Liver (tissue), 9 donors: ENCODE data around the gene CHML. TPM values are rescaled to one million over a fixed set of nuclear protein-coding genes. Genes with fewer than 3 reads are reported as not detected.
A peak's percentile ranks its signal among the peaks of the same experiment; 100 is the strongest.

Source experiments
- DNase-seq: peaks from one replicate; pipeline ENCODE4 v3.0.0-alpha.2; 2017; ENCODE audit warnings: low spot score
- H3K27ac ChIP-seq, 2 donors: one replicate each; pipeline ENCODE4 v1.7.0; 2013; ENCODE audit warnings: inconsistent platforms in 2 of 2, low read length in 2 of 2, control low read depth in 1 of 2, low read depth in 1 of 2, mild to moderate bottlenecking in 1 of 2
- H3K27me3 ChIP-seq, 4 donors: one replicate each; pipeline versions ENCODE4 v1.6.1 to v1.7.0; 2013; ENCODE audit warnings: low read length in 3 of 4, inconsistent platforms in 1 of 4, mild to moderate bottlenecking in 1 of 4, moderate library complexity in 1 of 4; ENCODE audit not compliant: control insufficient read depth in 4 of 4, insufficient read depth in 4 of 4
- H3K36me3 ChIP-seq, 4 donors: one replicate each; pipeline versions ENCODE4 v1.6.1 to v1.7.0; 2013; ENCODE audit warnings: low read length in 3 of 4, mild to moderate bottlenecking in 3 of 4, low read depth in 1 of 4, moderate library complexity in 1 of 4; ENCODE audit not compliant: control insufficient read depth in 4 of 4, insufficient read depth in 3 of 4
- H3K4me1 ChIP-seq, 4 donors: one replicate each; pipeline versions ENCODE4 v1.6.1 to v1.7.0; 2013; ENCODE audit warnings: low read length in 3 of 4, mild to moderate bottlenecking in 3 of 4, moderate library complexity in 1 of 4; ENCODE audit not compliant: control insufficient read depth in 4 of 4, insufficient read depth in 4 of 4
- H3K4me3 ChIP-seq, 3 donors: one replicate each; pipeline versions ENCODE4 v1.6.1 to v1.7.0; 2013; ENCODE audit warnings: low read length in 3 of 3, control low read depth in 1 of 3, low read depth in 1 of 3, mild to moderate bottlenecking in 1 of 3
- H3K9ac ChIP-seq, 2 donors: one replicate each; pipeline ENCODE4 v1.7.0; 2013; ENCODE audit warnings: low read length in 2 of 2, mild to moderate bottlenecking in 2 of 2, moderate library complexity in 2 of 2, control low read depth in 1 of 2, low read depth in 1 of 2
- H3K9me3 ChIP-seq, 4 donors: one replicate each; pipeline versions ENCODE4 v1.6.1 to v1.7.0; 2013; ENCODE audit warnings: low read length in 3 of 4; ENCODE audit not compliant: control insufficient read depth in 4 of 4
- EGR1 ChIP-seq, 2 donors: IDR thresholded peaks; 2 replicates each; pipeline ENCODE4 v1.6.1; 2016 to 2018; ENCODE audit warnings: antibody characterized with exemption in 2 of 2, low read depth in 2 of 2
- FOXA1 ChIP-seq: IDR thresholded peaks from 2 replicates; pipeline ENCODE4 v1.6.1; 2016; ENCODE audit warnings: antibody characterized with exemption
- FOXA2 ChIP-seq: IDR thresholded peaks from 2 replicates; pipeline ENCODE4 v1.6.1; 2016; ENCODE audit warnings: antibody characterized with exemption
- GABPA ChIP-seq, 2 donors: IDR thresholded peaks in 1 of 2; conservative IDR thresholded peaks in 1 of 2; 2 replicates each; pipeline ENCODE4 v1.6.1; 2016; ENCODE audit warnings: antibody characterized with exemption in 2 of 2, mild to moderate bottlenecking in 1 of 2, moderate library complexity in 1 of 2
- HNF4A ChIP-seq, 2 donors: conservative IDR thresholded peaks; 2 replicates each; pipeline ENCODE4 v1.6.1; 2016; ENCODE audit warnings: antibody characterized with exemption in 2 of 2, mild to moderate bottlenecking in 2 of 2
- HNF4G ChIP-seq: IDR thresholded peaks from 2 replicates; pipeline ENCODE4 v1.6.1; 2016; ENCODE audit warnings: antibody characterized with exemption
- JUND ChIP-seq, 2 donors: IDR thresholded peaks; 2 replicates each; pipeline ENCODE4 v1.6.1; 2016; ENCODE audit warnings: antibody characterized with exemption in 2 of 2
- NR2F2 ChIP-seq: IDR thresholded peaks from 2 replicates; pipeline ENCODE4 v1.6.1; 2016; ENCODE audit warnings: antibody characterized with exemption
- RAD21 ChIP-seq, 2 donors: IDR thresholded peaks; 2 replicates each; pipeline ENCODE4 v1.6.1; 2016; ENCODE audit warnings: antibody characterized with exemption in 2 of 2, mild to moderate bottlenecking in 2 of 2
- REST ChIP-seq: IDR thresholded peaks from 2 replicates; pipeline ENCODE4 v1.6.1; 2016; ENCODE audit warnings: antibody characterized with exemption, mild to moderate bottlenecking
- RXRA ChIP-seq, 2 donors: IDR thresholded peaks; 2 replicates each; pipeline ENCODE4 v1.6.1; 2017 to 2018; ENCODE audit warnings: antibody characterized with exemption in 2 of 2, mild to moderate bottlenecking in 1 of 2
- SP1 ChIP-seq: IDR thresholded peaks from 2 replicates; pipeline ENCODE4 v1.6.1; 2018; ENCODE audit warnings: antibody characterized with exemption, mild to moderate bottlenecking
- TAF1 ChIP-seq: conservative IDR thresholded peaks from 2 replicates; pipeline ENCODE4 v1.6.1; 2016; ENCODE audit warnings: antibody characterized with exemption, mild to moderate bottlenecking
- ZBTB33 ChIP-seq: IDR thresholded peaks from 2 replicates; pipeline ENCODE4 v1.6.1; 2016; ENCODE audit warnings: antibody characterized with exemption
- WGBS: extraction: QIAGEN DNeasy Blood & Tissue Kit; methylation state at CpG from one replicate; pipeline ENCODE4 v1.1.7; 2013; 5-methylcytosine and 5-hydroxymethylcytosine counted together
- polyA plus RNA-seq, 2 donors: library from polyadenylated mRNA; stranded (reverse) in 1 of 2; unstranded in 1 of 2; fragments of 200-250 nt in 1 of 2; fragments of >200 nt in 1 of 2; fragmentation: Nextera tagmentation in 1 of 2; extraction: Ambion mirVana in 1 of 2; gene quantifications; one replicate each; pipeline versions ENCODE4 v1.2.1 to v1.2.3, GENCODE V29; 2013 to 2015
- total RNA-seq, 2 donors: library from RNA; depleted of rRNA; stranded (reverse); fragments of >200 nt; gene quantifications; one replicate each; pipeline ENCODE4 v1.2.3, GENCODE V29; 2014
- TF ChIP-seq, protein P1 (sequence below): fragments of 150-350 bp; IDR thresholded peaks from 2 replicates; pipeline ENCODE4 v1.5.1; 2017; ENCODE audit warnings: improper control_type of control experiment, low read depth, low read length; ENCODE audit not compliant: missing input control
- TF ChIP-seq, protein P2 (sequence below): IDR thresholded peaks from 2 replicates; pipeline ENCODE4 v1.6.1; 2016; ENCODE audit warnings: antibody characterized with exemption
- donor health status: healthy.
- donor health status: healthy.
- donor health status: healthy.
- donor health status: healthy.
- donor health status: healthy.

Gene CHML
- total and polyA plus RNA-seq, 4 donors, result 0.53 to 8.1 (median 3.3) TPM

DNA sequence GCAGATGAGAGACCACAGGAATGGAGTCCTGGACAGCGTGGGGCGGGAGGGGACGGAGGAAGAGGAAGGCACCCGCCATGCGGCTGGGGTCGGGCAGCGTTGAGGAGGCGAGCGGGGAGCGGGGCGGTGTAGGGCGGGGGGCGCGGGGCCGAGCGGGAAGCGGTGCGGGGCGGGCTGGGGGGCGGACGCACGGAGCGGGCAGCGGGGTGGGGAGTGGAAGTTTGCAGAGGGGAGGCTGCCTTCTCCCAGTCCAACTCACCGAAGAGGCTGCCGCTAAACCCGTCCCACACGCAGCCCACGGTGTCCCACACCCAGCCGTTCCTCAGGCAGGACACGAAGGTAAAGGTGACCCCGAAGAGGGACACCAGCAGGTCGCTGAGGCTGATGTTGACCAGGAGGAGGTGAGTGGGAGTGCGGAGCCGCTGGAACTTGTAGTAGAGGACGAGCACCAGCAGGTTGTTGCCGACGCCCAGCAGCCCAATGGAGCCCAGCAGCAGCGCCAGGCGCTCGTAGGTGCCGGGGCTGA is 483 bp downstream of the CHML start (continued):
- no peak for TF ChIP-seq ZBTB33

DNA sequence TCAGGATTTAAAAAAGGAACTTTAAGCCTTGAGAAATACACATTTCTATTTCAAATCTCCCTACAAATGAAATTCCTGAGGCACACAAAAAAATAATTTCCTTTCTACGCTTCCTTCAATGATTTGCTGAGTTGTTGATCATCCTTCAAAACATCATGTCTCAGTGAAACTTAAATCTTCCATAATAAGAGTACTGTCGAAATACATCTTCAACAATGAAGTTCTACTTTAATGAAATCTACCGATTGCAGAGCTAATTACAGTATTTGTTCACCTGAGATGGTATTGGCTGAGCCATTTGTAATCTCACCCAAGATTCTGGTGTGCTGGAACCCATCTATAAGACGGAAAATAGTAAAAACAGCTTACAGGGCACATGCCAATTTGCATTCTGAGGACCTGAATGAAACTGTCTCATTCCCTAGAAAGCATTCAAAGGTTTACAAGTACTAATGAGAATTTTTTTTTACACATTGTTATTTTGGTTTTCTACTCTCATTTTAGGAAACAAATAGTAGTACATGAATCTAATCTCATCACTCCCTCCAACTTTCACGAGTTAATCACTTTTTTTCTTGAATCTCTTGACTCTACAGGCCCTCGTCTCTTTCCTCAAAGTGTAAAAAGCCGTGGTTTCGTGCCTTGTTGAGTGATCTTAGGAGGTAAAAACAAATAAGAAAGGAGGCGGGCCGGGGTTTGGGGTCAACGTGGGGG is 1.1 kb downstream of the CHML start:
- Histone ChIP-seq H3K27me3 (no peaks in the 10 kb centered on the region), H3K4me1 (peaks cover 4 to 27% (median 9%) of the 10 kb centered on the region in 4 donors), H3K36me3 (peaks cover 0 to 7% (median 2%) of the 10 kb centered on the region in 4 donors), H3K9me3 (no peaks in the 10 kb centered on the region), H3K9ac (peak overlapping the region in 1 of 2 donors; percentile 88), H3K27ac (peak overlapping the region; percentile 51 to 88), H3K4me3 (peak overlapping the region; percentile 64 to 99 (median 97))
- DNase-seq, result no peak
- TF ChIP-seq, protein P1, sequence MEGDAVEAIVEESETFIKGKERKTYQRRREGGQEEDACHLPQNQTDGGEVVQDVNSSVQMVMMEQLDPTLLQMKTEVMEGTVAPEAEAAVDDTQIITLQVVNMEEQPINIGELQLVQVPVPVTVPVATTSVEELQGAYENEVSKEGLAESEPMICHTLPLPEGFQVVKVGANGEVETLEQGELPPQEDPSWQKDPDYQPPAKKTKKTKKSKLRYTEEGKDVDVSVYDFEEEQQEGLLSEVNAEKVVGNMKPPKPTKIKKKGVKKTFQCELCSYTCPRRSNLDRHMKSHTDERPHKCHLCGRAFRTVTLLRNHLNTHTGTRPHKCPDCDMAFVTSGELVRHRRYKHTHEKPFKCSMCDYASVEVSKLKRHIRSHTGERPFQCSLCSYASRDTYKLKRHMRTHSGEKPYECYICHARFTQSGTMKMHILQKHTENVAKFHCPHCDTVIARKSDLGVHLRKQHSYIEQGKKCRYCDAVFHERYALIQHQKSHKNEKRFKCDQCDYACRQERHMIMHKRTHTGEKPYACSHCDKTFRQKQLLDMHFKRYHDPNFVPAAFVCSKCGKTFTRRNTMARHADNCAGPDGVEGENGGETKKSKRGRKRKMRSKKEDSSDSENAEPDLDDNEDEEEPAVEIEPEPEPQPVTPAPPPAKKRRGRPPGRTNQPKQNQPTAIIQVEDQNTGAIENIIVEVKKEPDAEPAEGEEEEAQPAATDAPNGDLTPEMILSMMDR, result no peak
- 14% methylated on average over 11 of the region's 11 CpGs for WGBS

DNA sequence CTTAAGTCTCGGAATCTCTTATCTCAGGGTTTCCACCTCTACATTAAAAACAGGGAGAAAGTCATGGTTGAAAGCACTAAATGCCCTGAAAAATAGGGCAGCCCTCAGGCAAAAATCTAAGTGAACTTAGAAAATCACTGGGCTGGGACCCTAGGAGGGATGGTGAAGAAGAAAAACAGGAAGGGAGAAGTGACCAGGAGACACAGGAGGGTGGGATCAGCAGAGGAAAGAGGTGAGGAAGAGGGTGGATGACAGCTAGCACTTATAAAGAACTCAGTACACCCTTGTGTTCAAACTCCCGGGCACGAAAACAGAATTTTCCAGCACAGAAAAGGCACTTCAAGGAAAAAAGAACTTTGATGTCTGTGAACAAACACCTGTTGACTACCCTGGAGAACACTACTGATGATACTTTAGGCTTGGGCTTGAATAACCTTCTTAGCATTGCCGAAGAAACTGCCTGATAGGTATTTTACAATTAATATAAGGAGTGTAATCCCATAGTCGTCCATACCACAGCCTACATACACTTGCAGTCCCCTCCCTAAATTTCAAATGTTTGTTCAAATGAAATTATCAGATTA is 2.0 kb downstream of the CHML start:
- Histone ChIP-seq H3K9ac (no peak overlapping the region), H3K9me3 (no peaks in the 10 kb centered on the region), H3K27me3 (no peaks in the 10 kb centered on the region), H3K27ac (no peak overlapping the region), H3K4me1 (peaks cover 4 to 27% (median 9%) of the 10 kb centered on the region in 4 donors), H3K4me3 (no peak overlapping the region), H3K36me3 (peaks cover 0 to 7% (median 2%) of the 10 kb centered on the region in 4 donors)
- 77% methylated on average over 5 of the region's 5 CpGs for WGBS
- DNase-seq, result no peak
- TF ChIP-seq ZBTB33, result no peak
- no peak for TF ChIP-seq REST
- TF ChIP-seq SP1, result no peak
- no peak for TF ChIP-seq RAD21 (IDR thresholded peaks at IDR 0.05)
- no peak for TF ChIP-seq FOXA2
- no peak for TF ChIP-seq JUND (IDR thresholded peaks at IDR 0.05)
- no peak for TF ChIP-seq FOXA1
- no peak for TF ChIP-seq RXRA (IDR thresholded peaks at IDR 0.05)
- TF ChIP-seq EGR1 (IDR thresholded peaks at IDR 0.05; ENCODE audit: low read depth in 2 of 2), result no peak
- TF ChIP-seq, protein P2, sequence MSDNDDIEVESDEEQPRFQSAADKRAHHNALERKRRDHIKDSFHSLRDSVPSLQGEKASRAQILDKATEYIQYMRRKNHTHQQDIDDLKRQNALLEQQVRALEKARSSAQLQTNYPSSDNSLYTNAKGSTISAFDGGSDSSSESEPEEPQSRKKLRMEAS, result no peak
- TF ChIP-seq NR2F2, result no peak
- TF ChIP-seq HNF4A (conservative IDR thresholded peaks at IDR 0.05), result no peak
- TF ChIP-seq GABPA (IDR thresholded peaks at IDR 0.05 in 1 of 2, conservative IDR thresholded peaks at IDR 0.05 in 1 of 2), result no peak
- no peak for TF ChIP-seq HNF4G
- TF ChIP-seq, protein P1, result no peak
- no peak for TF ChIP-seq TAF1
